Erythroblast (primary cell): ENCODE data around the gene MOCS1.

Source experiments
- GATA1 ChIP-seq: IDR thresholded peaks from 2 replicates; pipeline ENCODE4 v1.6.1; 2011; ENCODE audit warnings: low read depth, mild to moderate bottlenecking, control low read depth, low read length, moderate library complexity
- POLR2A ChIP-seq: IDR thresholded peaks from 2 replicates; pipeline ENCODE4 v1.6.1; 2011; ENCODE audit warnings: mild to moderate bottlenecking, low read length

- TF ChIP-seq POLR2A (no peak), GATA1 (no peak)
Observed at GRCh38 chr6:39930540-39930939, 3.7 kb downstream of the MOCS1 start.
